A549 treated with AZD9567 at 1 μM for 4 hours (cell line): ENCODE results near the gene SMARCC1. TPM values are rescaled to one million over a fixed set of nuclear protein-coding genes. Genes with fewer than 3 reads are reported as not detected.

Source experiments
- total RNA-seq: library from RNA; stranded (reverse); fragments of 200-300 nt; extraction: Qiagen RNA extraction; gene quantifications from 5 replicates; pipeline ENCODE4 v1.2.3, GENCODE V29; 2022; ENCODE audit not compliant: insufficient read depth

Gene SMARCC1
- total RNA-seq, result 21.6 to 25.2 TPM (median 25.1 TPM) in 5 replicates

DNA sequence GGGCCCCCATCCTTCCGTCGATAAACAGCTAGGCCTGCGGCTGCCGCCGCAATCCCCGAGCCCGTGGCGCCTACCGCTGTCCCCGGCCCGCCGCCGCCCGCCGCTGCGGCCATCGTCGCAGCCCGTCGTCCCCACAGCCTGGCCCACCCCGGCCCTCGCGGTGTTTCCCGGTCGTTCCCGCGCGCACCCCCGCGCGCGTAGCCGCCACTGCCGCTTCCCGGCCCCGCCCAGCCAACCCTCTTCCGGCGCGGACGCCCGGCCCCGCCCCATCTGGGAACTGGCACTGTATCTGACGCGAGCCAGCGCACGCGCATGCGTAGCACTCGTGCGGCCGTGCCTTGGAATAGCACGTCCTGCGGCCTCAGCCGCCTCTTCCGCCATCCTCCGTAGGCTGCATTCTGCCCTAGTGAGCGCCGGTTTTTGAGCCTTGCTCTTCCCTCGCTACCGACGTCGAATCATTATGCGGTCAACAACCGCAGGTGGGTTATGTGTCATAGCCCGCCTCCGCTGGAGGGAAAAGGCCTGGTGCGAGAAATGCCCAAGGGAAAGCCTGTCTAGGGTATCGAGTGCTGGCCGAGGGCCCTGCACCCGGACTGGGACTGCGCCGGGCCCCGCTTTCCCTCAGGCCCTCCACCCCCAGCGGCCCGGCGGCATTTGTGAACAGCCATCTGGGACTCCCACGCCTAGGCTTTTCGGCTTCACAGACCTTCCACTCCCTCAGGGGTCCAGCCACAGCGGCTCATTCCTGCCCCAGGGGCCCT lies at the start of gene SMARCC1:
TSS of gene SMARCC1 (minus strand) at position 209 of the 761 bp plus-strand sequence. CDS start at position 113, 96 bp downstream.

DNA sequence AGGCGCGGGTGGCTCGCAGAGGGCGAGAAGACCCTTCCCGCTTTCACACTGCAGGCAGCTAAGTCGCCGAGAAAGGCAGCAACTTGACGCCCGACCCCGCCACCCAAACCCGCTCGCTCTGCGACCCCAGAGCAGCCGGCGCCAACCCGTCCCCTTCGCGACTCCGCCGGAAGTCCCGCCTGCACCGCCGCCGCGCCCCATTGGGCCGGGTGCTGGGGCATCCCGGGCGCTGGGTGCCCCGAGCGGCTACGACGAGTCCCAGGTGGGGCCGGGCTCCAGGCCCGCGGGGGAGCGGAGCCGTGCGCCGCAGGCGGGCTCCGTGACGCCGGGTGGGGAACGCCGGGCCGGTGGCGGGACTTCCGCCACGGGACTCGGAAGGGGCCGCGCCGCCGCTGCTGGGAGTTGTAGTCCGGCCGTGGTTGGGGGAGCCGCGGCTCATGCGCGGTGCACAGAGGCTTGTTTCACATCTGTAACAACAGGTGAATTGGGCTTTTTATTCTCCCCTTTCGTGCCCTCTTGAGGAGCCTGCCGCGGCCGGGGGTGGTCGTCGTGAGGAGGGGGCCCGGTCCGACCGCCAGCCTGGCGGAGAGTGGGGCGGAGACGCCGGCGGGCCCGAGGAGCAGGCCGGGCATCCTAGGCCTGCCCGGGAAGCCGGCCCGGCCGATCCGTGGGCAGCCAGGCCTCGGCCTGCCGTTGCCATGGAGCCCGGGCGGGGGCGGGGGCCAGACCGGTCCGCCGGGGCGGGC lies 21.2 kb upstream of the SMARCC1 start, which contains the start of gene DHX30:
TSS of gene DHX30 (plus strand) at position 405 of the 746 bp plus-strand sequence. CDS start 7,546 bp downstream, outside the sequence.

GRCh38 chr3:47578691-47579632 lies 202.7 kb downstream of the SMARCC1 start, which contains the start of gene CSPG5:
CSPG5 (minus strand) TSS chr3:47578865; CDS start chr3:47578693, 172 bp downstream.

Other genes starting within 250 kb of the SMARCC1 start
- gene CSPG5, start 203.0 kb downstream of the SMARCC1 start, total RNA-seq, result 0.70 to 1.5 TPM (median 1.1 TPM) in 4 of 5 replicates, not detected in the other
- 41.6 to 47.8 TPM (median 47.3 TPM) in 5 replicates for gene DHX30, start 21.2 kb upstream of the SMARCC1 start, total RNA-seq
- gene MAP4, start 234.5 kb upstream of the SMARCC1 start, total RNA-seq, result 92.8 to 102 TPM (median 98.0 TPM) in 5 replicates